ENCODE measurements around the gene ABTB2.

The ABTB2 gene

DNA sequence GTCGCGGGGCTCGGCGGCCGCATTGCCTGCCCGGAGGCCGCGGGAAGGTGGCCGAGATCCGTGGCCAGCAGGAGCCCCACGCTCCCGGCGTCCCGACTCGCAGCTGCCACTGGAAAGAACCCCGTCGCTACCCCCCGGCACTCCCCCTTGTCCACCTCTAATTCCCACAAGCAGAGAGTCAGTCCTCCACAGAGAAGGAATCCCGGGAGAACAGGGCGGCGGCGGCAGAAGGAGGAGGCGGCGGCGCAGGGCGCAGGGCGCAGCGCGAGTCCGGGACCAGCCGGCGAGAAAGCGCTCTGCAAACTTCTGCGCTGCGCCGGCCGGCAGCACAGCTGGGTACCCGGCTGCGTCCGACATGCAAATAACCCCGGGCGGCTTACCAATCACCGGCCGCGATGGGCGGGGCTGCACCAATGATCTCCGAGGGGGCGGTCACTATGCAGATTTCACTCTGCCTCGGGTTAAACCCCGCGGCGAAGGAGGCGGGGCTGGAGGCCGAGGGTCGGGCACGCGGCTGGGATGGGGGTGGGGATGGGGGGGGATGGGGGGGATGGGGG is at the start of gene ABTB2:
TSS of gene ABTB2 (minus strand) at position 310 of the 557 bp plus-strand sequence.
- TF ChIP-seq ZNF70 (CRISPR knock-in tag; IDR thresholded peaks at IDR 0.05): peak; percentile 81
- peak; percentile 84; the same call in 1 of the 2 replicates for TF ChIP-seq ZFP3 (CRISPR knock-in tag; IDR thresholded peaks at IDR 0.05)
- TF ChIP-seq PATZ1 (CRISPR knock-in tag; IDR thresholded peaks at IDR 0.05; ENCODE audit: borderline replicate concordance): no peak
- peak; percentile 89 for ATAC-seq

DNA sequence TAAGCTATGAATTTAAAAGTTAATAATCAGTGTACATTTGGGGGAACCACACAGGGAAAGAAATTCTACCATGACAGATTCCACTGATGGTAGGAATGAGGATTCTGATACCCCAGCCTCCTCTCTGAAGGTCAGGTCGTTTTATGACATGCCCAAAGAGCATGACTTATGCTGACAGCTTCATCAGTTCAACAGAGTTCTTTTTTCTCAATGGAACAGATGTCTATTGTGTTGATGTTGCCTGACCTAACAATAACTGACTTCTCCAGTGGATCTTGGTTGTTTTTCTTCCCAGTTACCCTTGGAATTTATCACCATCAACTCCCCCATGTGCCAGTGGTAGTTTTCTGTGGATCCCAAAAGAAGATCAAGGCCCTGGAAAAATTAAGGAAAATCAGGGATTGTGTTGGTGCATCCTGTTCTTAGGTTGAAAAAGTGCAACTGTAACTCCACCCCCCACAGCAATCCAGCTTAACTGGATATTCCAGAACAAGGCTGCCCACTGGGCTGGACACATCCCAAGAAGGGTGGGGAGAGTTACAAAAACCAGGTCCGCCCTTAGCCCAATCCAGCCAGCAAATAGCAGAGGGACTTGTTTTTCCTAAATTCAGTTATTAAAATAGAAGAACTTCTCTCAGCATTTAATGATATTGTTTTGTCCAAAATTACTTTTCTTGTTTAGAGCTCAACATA is 49.5 kb upstream of the ABTB2 start:
- no peak for ATAC-seq
- TF ChIP-seq ARNTL (CRISPR knock-in tag; IDR thresholded peaks at IDR 0.05; ENCODE audit: borderline replicate concordance, low read depth): no peak
- no peak for TF ChIP-seq ZFP3 (CRISPR knock-in tag; IDR thresholded peaks at IDR 0.05)
- TF ChIP-seq CSDC2 (CRISPR knock-in tag; IDR thresholded peaks at IDR 0.05): no peak

DNA sequence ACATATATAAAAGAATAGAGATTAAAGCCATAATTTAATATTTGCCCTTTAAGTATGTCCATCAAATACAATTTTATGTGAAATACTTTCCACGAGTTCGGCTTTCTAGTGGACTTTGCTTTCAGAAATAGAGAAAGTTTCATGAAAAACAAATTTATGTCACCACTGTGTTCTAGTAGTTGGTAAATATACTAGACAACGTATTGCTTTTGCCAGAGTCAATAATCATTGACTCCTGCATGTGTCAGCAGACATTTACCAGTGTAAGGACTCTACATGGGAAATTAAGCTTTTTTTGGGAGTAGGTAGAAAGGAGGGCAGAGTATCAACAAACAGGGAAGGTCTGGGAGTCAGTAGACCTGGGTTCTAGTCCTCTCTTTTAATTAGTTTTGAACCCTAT is 48.6 kb upstream of the ABTB2 start:
- no peak for ATAC-seq
- TF ChIP-seq ZC3H10 (CRISPR knock-in tag; IDR thresholded peaks at IDR 0.05): no peak
- TF ChIP-seq PATZ1 (CRISPR knock-in tag; IDR thresholded peaks at IDR 0.05; ENCODE audit: borderline replicate concordance): no peak
- TF ChIP-seq CREB5 (CRISPR knock-in tag; IDR thresholded peaks at IDR 0.05; ENCODE audit: low read depth): no peak
- TF ChIP-seq ZNF565 (CRISPR knock-in tag; conservative IDR thresholded peaks at IDR 0.05; ENCODE audit: low read depth): no peak
- no peak for TF ChIP-seq ESRRG (CRISPR knock-in tag; IDR thresholded peaks at IDR 0.05)
- no peak for TF ChIP-seq TCF4 (CRISPR knock-in tag; IDR thresholded peaks at IDR 0.05; ENCODE audit: borderline replicate concordance)
- TF ChIP-seq, protein P1, sequence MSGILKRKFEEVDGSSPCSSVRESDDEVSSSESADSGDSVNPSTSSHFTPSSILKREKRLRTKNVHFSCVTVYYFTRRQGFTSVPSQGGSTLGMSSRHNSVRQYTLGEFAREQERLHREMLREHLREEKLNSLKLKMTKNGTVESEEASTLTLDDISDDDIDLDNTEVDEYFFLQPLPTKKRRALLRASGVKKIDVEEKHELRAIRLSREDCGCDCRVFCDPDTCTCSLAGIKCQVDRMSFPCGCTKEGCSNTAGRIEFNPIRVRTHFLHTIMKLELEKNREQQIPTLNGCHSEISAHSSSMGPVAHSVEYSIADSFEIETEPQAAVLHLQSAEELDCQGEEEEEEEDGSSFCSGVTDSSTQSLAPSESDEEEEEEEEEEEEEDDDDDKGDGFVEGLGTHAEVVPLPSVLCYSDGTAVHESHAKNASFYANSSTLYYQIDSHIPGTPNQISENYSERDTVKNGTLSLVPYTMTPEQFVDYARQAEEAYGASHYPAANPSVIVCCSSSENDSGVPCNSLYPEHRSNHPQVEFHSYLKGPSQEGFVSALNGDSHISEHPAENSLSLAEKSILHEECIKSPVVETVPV (CRISPR knock-in tag; IDR thresholded peaks at IDR 0.05): no peak
- no peak for TF ChIP-seq TOX (CRISPR knock-in tag; IDR thresholded peaks at IDR 0.05; ENCODE audit: borderline replicate concordance)
- TF ChIP-seq CSDC2 (CRISPR knock-in tag; IDR thresholded peaks at IDR 0.05): no peak

GRCh38 chr11:34405079-34405858 is 47.5 kb upstream of the ABTB2 start:
- ATAC-seq: no peak
- TF ChIP-seq ESRRG (CRISPR knock-in tag; IDR thresholded peaks at IDR 0.05) (no peak), PATZ1 (CRISPR knock-in tag; IDR thresholded peaks at IDR 0.05; ENCODE audit: borderline replicate concordance) (no peak), SNAI2 (CRISPR knock-in tag; IDR thresholded peaks at IDR 0.05) (no peak), OSR1 (CRISPR knock-in tag; IDR thresholded peaks at IDR 0.05) (no peak), ISL1 (CRISPR knock-in tag; IDR thresholded peaks at IDR 0.05) (no peak), ZNF70 (CRISPR knock-in tag; IDR thresholded peaks at IDR 0.05) (no peak), PPARA (CRISPR knock-in tag; IDR thresholded peaks at IDR 0.05; ENCODE audit: borderline replicate concordance) (no peak), ZNF565 (CRISPR knock-in tag; conservative IDR thresholded peaks at IDR 0.05; ENCODE audit: low read depth) (no peak), ZFP30 (CRISPR knock-in tag; IDR thresholded peaks at IDR 0.05) (no peak), ZC3H10 (CRISPR knock-in tag; IDR thresholded peaks at IDR 0.05) (no peak), CREB5 (CRISPR knock-in tag; IDR thresholded peaks at IDR 0.05; ENCODE audit: low read depth) (no peak), RARB (CRISPR knock-in tag; IDR thresholded peaks at IDR 0.05) (no peak), ZNF8 (CRISPR knock-in tag; IDR thresholded peaks at IDR 0.05) (no peak), GLIS3 (CRISPR knock-in tag; IDR thresholded peaks at IDR 0.05) (no peak), TCF4 (CRISPR knock-in tag; IDR thresholded peaks at IDR 0.05; ENCODE audit: borderline replicate concordance) (no peak), ZFP3 (CRISPR knock-in tag; IDR thresholded peaks at IDR 0.05) (no peak)

Measured in SK-N-SH treated with all-trans-retinoic acid at 6 μM for 48 hours (cell line).